Head of caudate nucleus (tissue), 42 donors: ENCODE data around the gene RALY.

Source experiments
- DNase-seq, 42 donors: peaks; one replicate each; pipeline versions ENCODE4 v3.0.0 to v3.0.0-alpha.2; 2020 to 2021; ENCODE audit warnings: mixed read lengths in 7 of 42
- intact Hi-C: fragments of 100-400 bp; cut with DNase I; formaldehyde crosslinking; loops from one replicate; pipeline ENCODE4 v1.15.0; 2022

RALY gene

DNA sequence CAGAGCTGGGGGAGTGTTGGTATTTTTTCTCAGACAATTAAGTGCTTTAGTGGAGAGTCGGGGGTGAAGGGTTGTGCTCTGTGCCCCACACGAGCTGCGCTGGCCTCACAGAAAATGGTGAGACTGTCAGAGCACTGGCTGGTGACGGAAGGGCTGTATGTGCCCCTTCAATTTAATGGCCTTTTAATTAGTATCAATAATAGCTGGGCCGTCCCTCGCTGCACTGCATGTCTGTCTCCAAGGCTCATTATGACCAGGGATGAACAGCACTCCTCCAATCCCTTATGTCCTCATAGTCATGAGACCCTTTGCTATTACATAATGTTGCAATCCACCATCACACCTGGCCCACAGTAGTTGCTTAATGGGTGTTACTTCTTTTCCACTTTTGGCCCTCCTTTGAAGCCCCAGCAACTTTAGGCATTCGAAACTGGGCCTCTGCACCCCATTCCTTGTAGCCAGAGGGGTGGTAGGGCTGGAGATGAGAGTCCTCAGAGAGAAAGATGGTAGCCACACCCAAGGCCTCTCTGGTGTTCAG lies 9.5 kb upstream of the RALY start:
- DNase-seq: no peak

GRCh38 chr20:33985280-33985679 lies 8.4 kb upstream of the RALY start:
- intact Hi-C loops: no loop called here
- no peak for DNase-seq

More for the DNA sequence above, 9.5 kb upstream of the RALY start:
- intact Hi-C loops: no loop called here

GRCh38 chr20:33985830-33986229 lies 7.9 kb upstream of the RALY start:
- no peak for DNase-seq
- intact Hi-C loops: no loop called here

DNA sequence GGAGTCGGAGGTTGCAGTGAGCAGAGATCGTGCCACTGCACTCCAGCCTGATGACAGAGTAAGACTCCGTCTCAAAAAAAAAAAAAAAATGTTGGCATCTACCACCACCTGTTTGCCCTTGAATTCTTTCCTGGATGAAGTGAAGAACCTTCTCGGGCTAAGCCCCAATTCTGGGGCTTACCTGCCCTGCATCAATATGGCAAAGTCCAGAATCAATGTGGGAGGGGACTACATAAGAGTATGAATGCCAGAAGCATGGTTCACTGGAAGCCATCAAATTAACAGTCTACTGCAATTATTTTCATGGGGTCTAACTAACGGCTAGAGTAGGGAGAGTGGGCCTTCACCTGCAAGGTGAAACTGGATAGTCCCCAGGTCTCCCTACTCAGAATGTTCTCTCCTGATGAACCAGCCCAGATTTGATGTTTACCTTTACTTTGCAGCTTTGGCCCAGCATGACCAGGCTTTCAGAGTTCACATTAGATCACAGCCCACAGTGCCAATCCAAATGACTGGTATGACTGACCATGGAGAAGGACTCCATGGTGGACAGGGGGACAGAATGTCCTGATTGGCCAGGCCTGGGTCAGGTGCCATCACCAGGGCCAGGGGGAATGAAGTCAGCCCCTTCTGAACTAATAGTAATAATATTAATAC lies 7.0 kb upstream of the RALY start:
- intact Hi-C loops: no loop called here
- no peak for DNase-seq

DNA sequence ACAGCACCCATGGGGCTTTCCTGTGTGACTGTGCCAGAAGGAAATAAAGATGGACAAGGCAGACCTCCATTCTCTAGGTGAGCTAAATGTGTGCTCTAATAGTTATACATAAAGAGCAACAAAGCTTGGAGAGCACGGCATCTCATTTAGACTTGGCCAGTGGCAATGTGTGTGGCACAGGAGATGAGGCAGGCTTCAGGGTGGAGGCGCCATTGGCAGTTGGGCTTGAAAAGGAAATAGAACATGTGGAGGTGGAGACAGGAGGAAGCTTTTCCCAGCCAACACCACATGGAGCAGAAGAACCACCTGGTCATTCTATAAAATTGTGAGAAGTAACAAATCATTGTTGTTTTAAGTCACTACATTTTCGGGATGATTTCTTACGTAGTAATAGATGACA lies 3.6 kb upstream of the RALY start:
- no peak for DNase-seq
- intact Hi-C loops: loop anchor here (5.0 to 10.0 kb wide), 3 partner anchors 75 to 255 kb away; partner anchors contain the start of genes CHMP4B and ZNF341

DNA sequence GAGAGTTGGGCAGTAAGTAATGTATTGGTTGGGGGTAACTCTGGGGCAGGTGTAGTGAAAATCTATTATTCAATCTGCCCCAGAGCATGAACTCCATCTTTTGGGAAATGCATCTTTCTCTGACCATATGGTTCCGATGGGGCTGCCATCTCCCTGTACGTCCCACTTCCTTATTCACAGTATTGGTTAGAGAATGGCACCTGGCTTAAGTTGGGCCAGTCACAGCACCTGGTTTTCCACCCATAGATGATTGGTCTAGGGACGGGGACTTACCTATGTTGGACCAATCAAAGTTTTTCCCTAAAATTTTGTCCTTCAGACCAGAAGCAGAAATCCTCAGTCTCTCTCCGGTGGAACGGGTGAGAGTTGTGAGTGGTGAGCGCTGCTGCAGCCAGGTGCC lies 2.2 kb upstream of the RALY start:
- intact Hi-C loops: loop anchor here (5.0 to 10.0 kb wide), 3 partner anchors 73 to 257 kb away; partner anchors contain the start of genes CHMP4B and ZNF341
- no peak for DNase-seq

DNA sequence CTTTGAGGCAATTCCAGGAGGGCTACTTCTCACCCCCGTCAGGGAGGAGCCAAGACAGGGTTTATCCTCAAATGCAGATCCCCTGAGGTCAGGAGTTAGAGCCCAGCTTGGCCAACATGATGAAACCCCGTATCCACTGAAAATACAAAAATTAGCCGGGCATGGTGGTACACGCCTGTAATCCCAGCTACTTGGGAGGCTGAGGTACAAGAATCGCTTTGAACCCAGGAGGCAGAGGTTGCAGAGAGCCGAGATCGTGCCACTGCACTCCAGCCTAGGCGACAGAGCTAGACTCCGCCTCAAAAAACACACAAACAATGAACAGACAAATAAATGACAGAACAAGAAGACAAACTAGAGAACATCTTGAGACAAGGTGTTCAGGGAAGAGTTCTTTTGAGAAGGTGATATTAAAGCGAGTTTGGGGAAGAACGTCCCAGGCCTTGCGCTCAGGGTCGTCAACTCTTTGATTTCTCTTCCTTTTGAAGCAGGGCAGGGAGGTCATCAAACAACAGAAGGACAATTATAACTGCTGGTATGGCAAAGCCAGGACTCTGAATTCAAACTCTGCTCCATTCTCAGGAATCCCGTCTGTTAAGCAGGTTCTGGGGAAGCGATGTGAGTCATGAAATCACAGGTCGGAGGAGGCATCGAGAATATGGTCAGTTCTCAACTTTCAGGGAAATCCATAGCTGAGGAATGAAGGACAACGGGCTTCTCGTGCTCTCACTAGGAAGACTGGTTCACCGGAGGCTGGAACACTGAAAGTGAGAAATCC lies 1.4 kb upstream of the RALY start:
- intact Hi-C loops: loop anchor here (5.0 to 10.0 kb wide), 3 partner anchors 72 to 258 kb away; partner anchors contain the start of genes CHMP4B and ZNF341
- DNase-seq: peak in 3 of 42 donors; percentile 5 to 19 (median 8)

GRCh38 chr20:33992923-33993575 lies 662 bp upstream of the RALY start:
- peak; percentile 98 to 100 (median 100) for DNase-seq
- intact Hi-C loops: loop anchor here (5.0 to 10.0 kb wide), 3 partner anchors 72 to 258 kb away; partner anchors contain the start of genes CHMP4B and ZNF341

DNA sequence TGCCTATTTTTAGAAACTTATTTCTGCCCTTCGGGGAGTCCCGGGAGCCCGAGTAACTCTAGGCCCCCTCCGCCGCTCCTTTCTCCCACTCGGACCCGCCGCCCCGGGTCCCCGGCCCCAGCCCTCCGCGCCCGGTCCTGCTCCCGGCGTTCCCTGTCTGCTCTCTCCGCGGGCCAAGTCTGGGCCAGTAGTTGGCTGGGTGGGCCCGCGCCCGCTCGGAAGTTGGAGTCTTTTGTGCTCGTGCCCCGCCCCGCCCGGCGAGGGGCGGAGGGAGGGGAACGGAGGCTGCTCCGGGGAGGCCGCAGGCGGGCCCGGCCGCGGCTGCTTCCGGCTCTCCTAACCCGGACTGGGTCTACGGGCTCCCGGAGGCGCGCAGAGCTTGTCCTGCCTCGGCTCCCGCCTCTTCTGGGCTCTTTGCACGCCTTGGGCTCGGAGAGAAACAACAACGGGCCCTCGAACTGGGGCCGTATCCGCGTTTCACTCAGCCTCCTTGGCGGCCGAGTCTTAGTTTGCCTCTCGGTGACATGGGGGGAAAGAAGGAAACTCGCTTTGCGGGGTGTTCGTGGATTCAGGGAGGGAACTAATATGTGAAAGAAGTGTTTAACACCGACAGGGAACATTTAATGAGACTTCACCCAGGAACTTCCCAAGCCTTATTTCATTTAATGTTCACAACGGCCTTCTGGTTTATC lies 657 bp downstream of the RALY start:
- intact Hi-C loops: loop anchor here (5.0 to 10.0 kb wide), 3 partner anchors 70 to 260 kb away; partner anchors contain the start of genes CHMP4B and ZNF341
- DNase-seq: peak; percentile 15 to 88 (median 73)

DNA sequence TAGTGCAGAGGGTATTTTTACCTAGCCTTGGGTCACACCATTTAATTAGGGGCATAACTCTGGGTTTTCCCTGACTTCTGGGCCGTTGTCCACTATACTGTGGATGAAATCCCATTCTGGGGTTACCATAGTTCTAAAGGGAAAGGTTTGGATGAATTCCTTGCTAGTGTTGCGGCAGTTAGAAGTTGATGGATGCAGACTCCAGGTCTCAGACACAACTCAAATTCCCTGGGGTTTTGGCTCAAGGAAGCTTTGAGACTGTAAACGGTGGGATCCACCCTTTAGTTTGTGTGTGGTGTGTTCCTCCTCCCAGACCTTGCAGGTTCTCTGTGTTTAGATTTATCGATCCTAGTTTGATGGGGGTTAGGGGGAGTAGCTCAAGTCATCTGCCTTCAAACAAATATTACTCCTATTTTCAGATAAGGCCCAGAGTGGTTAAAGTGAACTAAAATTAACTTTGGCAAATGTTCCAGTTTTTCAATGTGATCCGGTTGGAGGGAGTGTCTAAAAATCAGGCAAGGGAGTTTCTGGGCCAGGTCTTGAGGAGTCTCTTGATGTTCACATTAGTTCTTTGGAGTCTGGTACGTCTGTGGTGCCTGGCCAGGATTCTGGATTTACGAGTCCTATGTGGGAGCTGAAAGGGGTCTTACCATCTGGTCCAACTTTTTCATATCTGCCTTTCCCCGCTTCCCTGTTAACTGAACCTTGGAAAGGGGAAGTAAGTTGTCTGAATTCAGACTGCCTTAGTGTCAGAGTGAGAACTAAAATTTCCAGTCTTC lies 1.5 kb downstream of the RALY start:
- intact Hi-C loops: loop anchor here (10.0 kb wide), 2 partner anchors 70 to 260 kb away; partner anchors contain the start of gene ZNF341
- DNase-seq: no peak

DNA sequence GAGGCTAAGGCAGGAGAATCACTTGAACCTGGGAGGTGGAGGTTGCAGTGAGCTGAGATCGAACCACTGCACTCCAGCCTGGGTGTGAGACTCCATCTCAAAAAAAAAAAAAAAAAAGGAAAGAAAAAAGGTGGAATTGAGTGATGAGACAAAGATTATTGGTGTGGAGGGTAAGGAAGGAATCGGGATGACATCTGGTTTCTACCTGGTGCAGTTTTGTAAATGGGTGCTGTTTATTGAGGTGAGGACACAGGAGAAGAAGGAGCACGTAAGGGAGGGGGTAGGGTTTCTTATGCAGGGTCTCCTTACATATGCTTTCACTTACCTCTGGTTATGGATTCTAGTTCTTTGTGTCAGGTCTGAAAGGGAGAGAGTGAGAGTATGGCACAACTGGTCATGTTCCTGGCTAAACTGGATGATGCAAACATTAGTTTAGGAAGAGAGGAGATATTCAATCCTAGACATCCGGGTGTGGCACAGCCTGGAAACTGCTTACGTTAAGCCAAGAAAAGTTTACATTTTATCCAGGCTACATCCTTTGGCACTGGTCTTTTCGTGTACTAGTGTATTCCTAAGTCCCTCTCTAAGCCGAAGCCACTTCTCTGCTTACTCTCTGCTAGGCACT lies 5.4 kb downstream of the RALY start:
- no peak for DNase-seq
- intact Hi-C loops: loop anchor here (10.0 kb wide), 2 partner anchors 66 to 264 kb away; partner anchors contain the start of gene ZNF341

DNA sequence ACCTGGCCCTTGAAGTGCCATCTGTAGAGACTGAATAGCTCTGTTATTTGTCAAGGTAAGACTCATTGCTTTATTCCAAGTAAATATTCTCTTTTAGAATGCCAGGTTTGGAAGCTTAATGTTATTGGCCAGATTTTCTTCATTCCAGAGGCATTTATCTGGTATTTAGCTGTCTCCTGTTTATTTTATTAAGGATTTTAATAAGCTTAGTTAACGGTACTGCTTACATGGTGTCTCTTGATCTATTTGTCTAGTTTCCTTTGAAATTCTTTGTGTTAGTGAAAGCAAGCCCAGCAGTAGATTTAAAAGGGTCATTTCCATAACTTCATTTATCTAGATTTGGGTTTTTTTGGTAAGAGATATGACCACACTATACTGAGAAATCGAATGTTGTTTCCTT lies 7.7 kb downstream of the RALY start:
- intact Hi-C loops: no loop called here

GRCh38 chr20:34004227-34004626 lies 10.5 kb downstream of the RALY start:
- no peak for DNase-seq
- intact Hi-C loops: no loop called here

More for the DNA sequence above, 7.7 kb downstream of the RALY start:
- DNase-seq: no peak

DNA sequence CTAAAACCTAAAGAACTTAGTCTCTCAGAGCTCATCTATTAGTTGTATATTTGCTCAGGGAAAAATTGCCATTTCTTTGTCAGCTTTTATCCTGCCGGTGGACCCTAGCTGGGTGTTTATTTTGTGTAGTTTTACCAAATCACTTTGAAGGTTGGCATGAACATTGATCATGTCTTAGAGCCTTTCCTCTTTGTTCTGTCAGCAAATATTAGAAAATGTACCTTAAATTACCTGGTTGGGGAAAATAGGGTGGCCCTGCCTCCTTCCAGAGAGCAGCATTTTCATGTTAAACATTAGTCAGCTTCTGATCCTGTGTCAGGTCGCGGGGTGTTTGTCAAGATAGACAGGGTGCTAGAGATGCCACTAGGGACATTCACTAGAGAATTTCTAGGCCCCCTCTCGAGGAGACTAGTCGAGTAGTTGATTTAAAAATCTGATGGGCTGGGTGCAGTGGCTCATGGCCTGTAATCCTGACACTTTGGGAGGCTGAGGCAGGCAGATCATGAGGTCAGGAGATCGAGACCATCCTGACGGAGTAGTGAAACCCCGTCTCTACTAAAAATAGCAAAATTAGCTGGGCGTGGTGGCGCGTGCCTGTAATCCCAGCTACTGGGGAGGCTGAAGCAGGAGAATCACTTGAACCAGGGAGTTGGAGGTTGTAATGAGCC lies 11.2 kb downstream of the RALY start:
- DNase-seq: no peak
- intact Hi-C loops: no loop called here

DNA sequence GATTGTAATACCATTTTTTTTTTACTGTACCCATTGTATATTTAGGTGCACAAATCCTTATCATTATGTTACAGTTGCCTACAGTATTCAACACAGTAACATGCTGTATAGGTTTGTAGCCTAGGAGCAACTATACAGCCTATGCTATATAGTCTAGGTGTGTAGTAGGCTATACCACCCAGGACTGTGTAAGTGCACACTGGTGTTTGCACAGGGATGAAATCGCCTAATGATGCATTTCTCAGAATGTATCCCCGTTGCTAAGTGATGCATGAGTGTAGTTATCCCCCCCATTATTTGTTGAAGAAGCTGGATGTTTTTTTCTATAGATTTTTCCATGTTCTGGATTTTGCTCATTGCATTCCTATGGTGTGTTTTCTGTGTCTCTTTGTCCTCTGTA lies 12.9 kb downstream of the RALY start:
- no peak for DNase-seq
- intact Hi-C loops: no loop called here

GRCh38 chr20:34008477-34008876 lies 14.8 kb downstream of the RALY start:
- intact Hi-C loops: no loop called here
- no peak for DNase-seq

DNA sequence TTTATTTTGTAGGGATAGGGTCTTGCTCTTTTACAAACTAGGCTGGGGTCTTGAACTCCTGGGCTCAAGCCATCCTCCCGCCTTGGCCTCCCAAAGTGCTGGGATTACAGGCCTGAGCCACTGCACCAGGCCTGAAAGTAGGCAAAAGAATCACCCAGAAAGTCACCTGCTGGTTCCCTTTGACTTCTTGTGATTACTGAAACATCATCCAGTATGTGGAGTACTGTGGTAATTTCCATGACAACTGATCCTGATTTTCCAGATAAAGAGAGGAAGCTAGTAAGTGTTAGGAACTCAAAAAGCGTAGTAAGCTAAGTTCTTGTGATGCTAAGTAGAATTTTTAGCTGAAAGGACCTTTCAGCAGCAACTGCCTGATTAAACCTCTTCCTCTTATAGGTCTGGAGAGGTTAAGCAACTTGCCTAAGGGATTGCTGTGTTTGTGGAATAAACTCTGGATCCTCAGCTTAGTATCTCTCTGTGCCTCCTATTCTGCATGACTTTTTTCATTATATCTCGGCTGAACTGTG lies 16.8 kb downstream of the RALY start:
- intact Hi-C loops: no loop called here
- DNase-seq: no peak
